Endothelial cell of umbilical vein (primary cell): Measurements from ENCODE around the gene C10orf105. TPM values are rescaled to one million over a fixed set of nuclear protein-coding genes. Genes with fewer than 3 reads are reported as not detected.

Source experiments
- BruUV-seq: library from RNA; stranded (reverse); fragments of 400-500 nt; replicated peaks from 2 replicates; lab custom pipeline; 2021; lab: Mats Ljungman, UMichigan
- CTCF ChIA-PET: fragments of 300-600, 350-600 bp; sonication (Branson Sonifier 250); formaldehyde crosslinking; loops from one replicate; lab custom pipeline; 2021; ENCODE audit warnings: antibody characterized with exemption, inconsistent platforms; lab: Charles Lee
- POLR2A ChIA-PET: fragments of 300-600, 350-600 bp; sonication (Branson Sonifier 250); formaldehyde crosslinking; loops from one replicate; lab custom pipeline; 2021; ENCODE audit warnings: antibody characterized with exemption, inconsistent platforms; lab: Charles Lee
- DNase-seq: peaks from one replicate; pipeline ENCODE4 v3.0.0-alpha.2; 2011; ENCODE audit warnings: low read depth, low spot score
- FAIRE-seq: peaks from 2 replicates; lab custom pipeline; 2011; peaks lifted over from hg19 to GRCh38; lab: Jason Lieb, UNC
- H2AFZ ChIP-seq: 2 replicates; pipeline ENCODE4 v1.6.0; 2012; ENCODE audit warnings: low read depth, low read length, control low read depth, inconsistent platforms
- H3K27ac ChIP-seq: 2 replicates; pipeline ENCODE4 v1.5.1; 2011; ENCODE audit warnings: low read depth, mild to moderate bottlenecking, control low read depth, low read length, moderate library complexity; ENCODE audit not compliant: insufficient read depth
- H3K27me3 ChIP-seq, 2 experiments: 2 replicates each; pipeline versions ENCODE4 v1.6.0 to v1.6.1; 2011; ENCODE audit warnings: low read length in 2 of 2, mixed read lengths in 1 of 2; ENCODE audit not compliant: control insufficient read depth in 2 of 2, insufficient read depth in 2 of 2
- H3K36me3 ChIP-seq, 2 experiments: 2 replicates in 1 of 2; 3 replicates in 1 of 2; pipeline ENCODE4 v1.5.1; 2011; ENCODE audit warnings: low read length in 2 of 2, mild to moderate bottlenecking in 1 of 2, moderate library complexity in 1 of 2; ENCODE audit not compliant: control insufficient read depth in 2 of 2, insufficient read depth in 2 of 2; ENCODE audit errors: extremely low read depth in 1 of 2
- H3K4me1 ChIP-seq: 3 replicates; pipeline ENCODE4 v1.5.1; 2011; ENCODE audit warnings: mild to moderate bottlenecking, low read length; ENCODE audit not compliant: control insufficient read depth, insufficient read depth; ENCODE audit errors: extremely low read depth
- H3K4me2 ChIP-seq: 2 replicates; pipeline ENCODE4 v1.6.1; 2011; ENCODE audit warnings: low read length, control low read depth, mixed read lengths; ENCODE audit not compliant: insufficient read depth
- H3K4me3 ChIP-seq, 3 experiments: fragments of 200-600 bp in 1 of 3; sonication (generic), shearing (Covaris generic) in 1 of 3; replicated peaks in 1 of 3; 2 replicates each; pipeline ENCODE4 v1.5.1; 2011 to 2016; ENCODE audit warnings: control low read depth in 3 of 3, low read length in 3 of 3, mild to moderate bottlenecking in 2 of 3, inconsistent platforms in 1 of 3, low read depth in 1 of 3, moderate library complexity in 1 of 3; ENCODE audit not compliant: insufficient read depth in 1 of 3
- H3K79me2 ChIP-seq: 2 replicates; pipeline ENCODE4 v1.6.0; 2012; ENCODE audit warnings: low read length, inconsistent platforms; ENCODE audit not compliant: control insufficient read depth, insufficient read depth
- H3K9ac ChIP-seq: replicated peaks from 2 replicates; pipeline ENCODE3; 2011; ENCODE audit warnings: low read length, control low read depth; ENCODE audit not compliant: insufficient read depth; ENCODE audit errors: extremely low read depth
- H3K9me1 ChIP-seq: replicated peaks from 3 replicates; pipeline ENCODE4 v1.6.0; 2011; ENCODE audit warnings: mild to moderate bottlenecking, low read length; ENCODE audit not compliant: control insufficient read depth, insufficient read depth; ENCODE audit errors: extremely low read depth
- H3K9me3 ChIP-seq: replicated peaks from 2 replicates; pipeline ENCODE4 v1.5.1; 2012; ENCODE audit warnings: low read length, inconsistent platforms; ENCODE audit not compliant: control insufficient read depth, insufficient read depth
- H4K20me1 ChIP-seq: replicated peaks from 2 replicates; pipeline ENCODE3; 2011; ENCODE audit warnings: mild to moderate bottlenecking, low read length; ENCODE audit not compliant: control insufficient read depth, insufficient read depth; ENCODE audit errors: extremely low read depth
- EZH2 ChIP-seq: IDR thresholded peaks from 2 replicates; pipeline ENCODE4 v1.6.1; 2012; ENCODE audit warnings: borderline replicate concordance, low read depth, mild to moderate bottlenecking, moderate library complexity, low read length, inconsistent platforms; ENCODE audit not compliant: severe bottlenecking
- FOS ChIP-seq: IDR thresholded peaks from 2 replicates; pipeline ENCODE4 v1.6.1; 2011; ENCODE audit warnings: mild to moderate bottlenecking, low read length, moderate library complexity, borderline replicate concordance; ENCODE audit not compliant: insufficient read depth
- GATA2 ChIP-seq: IDR thresholded peaks from 2 replicates; pipeline ENCODE4 v1.7.0; 2011; ENCODE audit warnings: low read depth, mild to moderate bottlenecking, moderate library complexity, mixed read lengths, low read length; ENCODE audit not compliant: insufficient read length, insufficient read depth
- JUN ChIP-seq: IDR thresholded peaks from 2 replicates; pipeline ENCODE4 v1.6.1; 2011; ENCODE audit warnings: borderline replicate concordance, low read depth; ENCODE audit not compliant: insufficient read length, insufficient read depth
- MYC ChIP-seq: IDR thresholded peaks from one replicate; pipeline ENCODE4 v1.6.1; 2011; ENCODE audit warnings: mild to moderate bottlenecking, low read depth, low read length
- POLR2A ChIP-seq: IDR thresholded peaks from 2 replicates; pipeline ENCODE4 v1.6.1; 2012; ENCODE audit warnings: low read depth, mild to moderate bottlenecking, control low read depth, low read length
- POLR2AphosphoS5 ChIP-seq: IDR thresholded peaks from 2 replicates; pipeline ENCODE4 v1.6.1; 2012; ENCODE audit warnings: low read depth, mild to moderate bottlenecking, control low read depth, low read length, moderate library complexity; ENCODE audit not compliant: insufficient read depth
- dilution Hi-C: fragments of 300-500 bp; cut with MboI; formaldehyde crosslinking; loops from one replicate; pipeline ENCODE4 v1.15.0; 2019; ENCODE audit warnings: low sequenced_read_pairs; ENCODE audit not compliant: extremely low pct_ligation_motif_present
- intact Hi-C: fragments of 100-400 bp; cut with micrococcal nuclease; formaldehyde crosslinking; loops from one replicate; pipeline ENCODE4 v1.10.0; 2022
- polyA plus RNA-seq, 4 experiments: library from polyadenylated mRNA; depleted of rRNA in 3 of 4; stranded (reverse) in 3 of 4; unstranded in 1 of 4; fragments of >200 nt; gene quantifications; 2 replicates each; pipeline versions ENCODE4 v1.2.1 to v1.2.3, GENCODE V29; 2011 to 2012; ENCODE audit warnings: missing spikeins in 1 of 4
- total RNA-seq: library from RNA; stranded (reverse); gene quantifications from 2 replicates; pipeline ENCODE4 v1.2.3, GENCODE V29; 2021
- TF ChIP-seq, protein P1 (sequence below): IDR thresholded peaks from 2 replicates; pipeline ENCODE4 v1.6.1; 2011; ENCODE audit not compliant: insufficient read depth, insufficient read length
- TF ChIP-seq, protein P2 (sequence below), 2 donors: IDR thresholded peaks; 1 replicate in 1 of 2; 2 replicates in 1 of 2; pipeline ENCODE4 v1.5.1; 2011; ENCODE audit warnings: low read length in 2 of 2, mild to moderate bottlenecking in 2 of 2, moderate library complexity in 2 of 2, control low read depth in 1 of 2, inconsistent platforms in 1 of 2, low read depth in 1 of 2; ENCODE audit not compliant: insufficient read depth in 1 of 2; ENCODE audit errors: extremely low read depth in 1 of 2

C10orf105 gene
- total and polyA plus RNA-seq, 2 donors (not counting 3 experiments of a cell fraction or from before 2014, with no cell fraction given), result not detected

- intact Hi-C loops, result no loop called here
- H3K36me3 ChIP-seq, result no peaks in the 10 kb centered on the region
- no peak overlapping the region for H3K4me3 ChIP-seq
- H3K9me3 ChIP-seq, result no peaks in the 10 kb centered on the region
- BruUV-seq, result no TSS peak
- ChIA-PET POLR2A (no interaction called here), CTCF (no interaction called here)
- TF ChIP-seq POLR2AphosphoS5, result no peak
- TF ChIP-seq, protein P1, sequence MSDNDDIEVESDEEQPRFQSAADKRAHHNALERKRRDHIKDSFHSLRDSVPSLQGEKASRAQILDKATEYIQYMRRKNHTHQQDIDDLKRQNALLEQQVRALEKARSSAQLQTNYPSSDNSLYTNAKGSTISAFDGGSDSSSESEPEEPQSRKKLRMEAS, result no peak
- TF ChIP-seq FOS, result no peak
- no peak for TF ChIP-seq EZH2
- TF ChIP-seq, protein P2, sequence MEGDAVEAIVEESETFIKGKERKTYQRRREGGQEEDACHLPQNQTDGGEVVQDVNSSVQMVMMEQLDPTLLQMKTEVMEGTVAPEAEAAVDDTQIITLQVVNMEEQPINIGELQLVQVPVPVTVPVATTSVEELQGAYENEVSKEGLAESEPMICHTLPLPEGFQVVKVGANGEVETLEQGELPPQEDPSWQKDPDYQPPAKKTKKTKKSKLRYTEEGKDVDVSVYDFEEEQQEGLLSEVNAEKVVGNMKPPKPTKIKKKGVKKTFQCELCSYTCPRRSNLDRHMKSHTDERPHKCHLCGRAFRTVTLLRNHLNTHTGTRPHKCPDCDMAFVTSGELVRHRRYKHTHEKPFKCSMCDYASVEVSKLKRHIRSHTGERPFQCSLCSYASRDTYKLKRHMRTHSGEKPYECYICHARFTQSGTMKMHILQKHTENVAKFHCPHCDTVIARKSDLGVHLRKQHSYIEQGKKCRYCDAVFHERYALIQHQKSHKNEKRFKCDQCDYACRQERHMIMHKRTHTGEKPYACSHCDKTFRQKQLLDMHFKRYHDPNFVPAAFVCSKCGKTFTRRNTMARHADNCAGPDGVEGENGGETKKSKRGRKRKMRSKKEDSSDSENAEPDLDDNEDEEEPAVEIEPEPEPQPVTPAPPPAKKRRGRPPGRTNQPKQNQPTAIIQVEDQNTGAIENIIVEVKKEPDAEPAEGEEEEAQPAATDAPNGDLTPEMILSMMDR (IDR thresholded peaks at IDR 0.05; ENCODE audit: extremely low read depth in 1 of 2, insufficient read depth in 1 of 2, low read depth in 1 of 2, low read length in 2 of 2), result no peak
- no peak for TF ChIP-seq POLR2A
- no peak for TF ChIP-seq MYC
- no peak for TF ChIP-seq JUN
- TF ChIP-seq GATA2, result no peak
- H3K9me1 ChIP-seq, result no peaks in the 10 kb centered on the region
- H3K79me2 ChIP-seq, result no peaks in the 10 kb centered on the region
- DNase-seq (no peak), FAIRE-seq (no peak)
- no peaks in the 10 kb centered on the region for H4K20me1 ChIP-seq
- dilution Hi-C loops, result no loop called here
- H2AFZ ChIP-seq, result no peak overlapping the region
- no peak overlapping the region for H3K4me2 ChIP-seq
- no peaks in the 10 kb centered on the region for H3K4me1 ChIP-seq
- H3K27me3 ChIP-seq, result peaks cover 0 to 2% of the 10 kb centered on the region in 2 experiments
- H3K27ac ChIP-seq, result no peak overlapping the region
- no peak overlapping the region for H3K9ac ChIP-seq
Measured at GRCh38 chr10:71661779-71662336, 57.7 kb downstream of the C10orf105 start.

Other genes starting within 250 kb of the C10orf105 start
- gene VSIR, start 53.7 kb upstream of the C10orf105 start, total RNA-seq, result 4.9 and 5.1 TPM in 2 replicates
- 6.3 and 8.0 TPM in 2 replicates for gene VSIR, start 53.7 kb upstream of the C10orf105 start, polyA plus RNA-seq
- 623 and 644 TPM in 2 replicates for gene PSAP, start 131.5 kb upstream of the C10orf105 start, total RNA-seq
- gene PSAP, start 131.5 kb upstream of the C10orf105 start, polyA plus RNA-seq, result 1,415 and 1,476 TPM in 2 replicates
- 10.0 and 11.5 TPM in 2 replicates for gene CHST3, start 244.6 kb upstream of the C10orf105 start, total RNA-seq
- 5.5 and 6.0 TPM in 2 replicates for gene CHST3, start 244.6 kb upstream of the C10orf105 start, polyA plus RNA-seq